ENCODE results near the gene CNTN6.
A peak's percentile ranks its signal among the peaks of the same experiment; 100 is the strongest.

CNTN6 gene

GRCh38 chr3:1092771-1093170, at the start of gene CNTN6:
CNTN6 (plus strand) TSS chr3:1093024; CDS start chr3:1148009, 54,985 bp downstream.
- DNase-seq, result no peak

- DNase-seq, result no peak
These were observed 44.3 kb upstream of the CNTN6 start for GRCh38 chr3:1048558-1048957.

GRCh38 chr3:1055870-1056269, 37.0 kb upstream of the CNTN6 start:
- DNase-seq, result no peak

- no peak for DNase-seq
These were observed 36.1 kb upstream of the CNTN6 start for GRCh38 chr3:1056744-1057143.

- no peak for DNase-seq
These were observed 35.4 kb upstream of the CNTN6 start for GRCh38 chr3:1057436-1057835.

- DNase-seq, result no peak
These were observed 23.8 kb upstream of the CNTN6 start for GRCh38 chr3:1068985-1069384.

GRCh38 chr3:1072041-1072440, 20.8 kb upstream of the CNTN6 start:
- no peak for DNase-seq

GRCh38 chr3:1079662-1080061, 13.2 kb upstream of the CNTN6 start:
- DNase-seq, result no peak

- DNase-seq, result peak; percentile 22
These were observed 10.7 kb upstream of the CNTN6 start for GRCh38 chr3:1082108-1082507.

- DNase-seq, result no peak
These were observed 5.7 kb upstream of the CNTN6 start for GRCh38 chr3:1087066-1087560.

- DNase-seq, result no peak
These were observed 4.3 kb upstream of the CNTN6 start for GRCh38 chr3:1088503-1088902.

- DNase-seq, result no peak
These were observed 1.5 kb upstream of the CNTN6 start for GRCh38 chr3:1091286-1091685.

GRCh38 chr3:1092061-1092460, 763 bp upstream of the CNTN6 start:
- DNase-seq, result no peak

GRCh38 chr3:1093217-1093616, 393 bp downstream of the CNTN6 start:
- DNase-seq, result no peak

GRCh38 chr3:1103525-1103924, 10.7 kb downstream of the CNTN6 start:
- no peak for DNase-seq

GRCh38 chr3:1117843-1118473, 25.1 kb downstream of the CNTN6 start:
- DNase-seq, result no peak

- DNase-seq, result no peak
These were observed 38.3 kb downstream of the CNTN6 start for GRCh38 chr3:1131166-1131565.

- no peak for DNase-seq
These were observed 42.4 kb downstream of the CNTN6 start for GRCh38 chr3:1135194-1135593.

- no peak for DNase-seq
These were observed 45.2 kb downstream of the CNTN6 start for GRCh38 chr3:1138036-1138435.

- DNase-seq, result no peak
These were observed 46.2 kb downstream of the CNTN6 start for GRCh38 chr3:1139071-1139470.

GRCh38 chr3:1147326-1147725, 54.5 kb downstream of the CNTN6 start:
- no peak for DNase-seq

GRCh38 chr3:1147819-1148218, 55.0 kb downstream of the CNTN6 start:
- no peak for DNase-seq

- no peak for DNase-seq
These were observed 71.3 kb downstream of the CNTN6 start for GRCh38 chr3:1164101-1164500.

GRCh38 chr3:1171320-1171719, 78.5 kb downstream of the CNTN6 start:
- no peak for DNase-seq

GRCh38 chr3:1172644-1173043, 79.8 kb downstream of the CNTN6 start:
- DNase-seq, result no peak
